Gastrocnemius medialis (tissue), 4 donors: ENCODE results near the gene DDOST.

ENCODE experiments used
- CTCF ChIP-seq, 5 experiments: fragments of 450-650 bp in 3 of 5; fragments of 200-600 bp in 2 of 5; sonication (generic) in 2 of 5; IDR thresholded peaks in 4 of 5; conservative IDR thresholded peaks in 1 of 5; 1 replicate in 4 of 5; 2 replicates in 1 of 5; pipeline ENCODE4 v1.5.1; 2016 to 2019; ENCODE audit warnings: antibody characterized with exemption in 5 of 5, mild to moderate bottlenecking in 3 of 5, moderate library complexity in 3 of 5
- POLR2A ChIP-seq, 2 donors: fragments of 450-650 bp; IDR thresholded peaks; one replicate each; pipeline ENCODE4 v1.6.1; 2017; ENCODE audit warnings: antibody characterized with exemption in 2 of 2, mild to moderate bottlenecking in 2 of 2, moderate library complexity in 2 of 2

- no peak for TF ChIP-seq CTCF (IDR thresholded peaks at IDR 0.05 in 4 of 5, conservative IDR thresholded peaks at IDR 0.05 in 1 of 5)
- no peak for TF ChIP-seq POLR2A (IDR thresholded peaks at IDR 0.05)
These were observed 19.2 kb downstream of the DDOST start for GRCh38 chr1:20641975-20642374.
